Colonic mucosa (tissue), 4 donors: Measurements from ENCODE around the gene RNF11. TPM values are rescaled to one million over a fixed set of nuclear protein-coding genes. Genes with fewer than 3 reads are reported as not detected.

Experiments
- DNase-seq: peaks from one replicate; pipeline ENCODE4 v3.0.0-alpha.2; 2020
- H3K27ac ChIP-seq: fragments of 200-600 bp; one replicate; pipeline ENCODE4 v1.8.0; 2021
- H3K27me3 ChIP-seq: fragments of 200-600 bp; one replicate; pipeline ENCODE4 v1.8.0; 2021
- H3K36me3 ChIP-seq: fragments of 200-600 bp; one replicate; pipeline ENCODE4 v1.8.0; 2021
- H3K4me1 ChIP-seq: fragments of 200-600 bp; one replicate; pipeline ENCODE4 v1.8.0; 2021; ENCODE audit warnings: mild to moderate bottlenecking
- H3K4me3 ChIP-seq: fragments of 200-600 bp; one replicate; pipeline ENCODE4 v1.8.0; 2021
- H3K9ac ChIP-seq, 2 donors: one replicate each; pipeline ENCODE4 v1.7.0; 2013; ENCODE audit warnings: control low read depth in 2 of 2, low read depth in 2 of 2, low read length in 2 of 2
- H3K9me3 ChIP-seq: fragments of 200-600 bp; one replicate; pipeline ENCODE4 v1.8.0; 2021
- CTCF ChIP-seq: fragments of 200-600 bp; IDR thresholded peaks from one replicate; pipeline ENCODE4 v1.8.0; 2022; ENCODE audit warnings: antibody characterized with exemption, mild to moderate bottlenecking
- intact Hi-C: fragments of 100-400 bp; cut with DNase I; formaldehyde crosslinking; loops from one replicate; pipeline ENCODE4 v1.14.1; 2022
- total RNA-seq, 2 donors: library from RNA; stranded (reverse); fragmentation: NEBNext Ultra II Directional in 1 of 2; extraction: Animal tissue kit (Norgen Biotek cat#: 25700) in 1 of 2; gene quantifications; one replicate each; pipeline ENCODE4 v1.2.1, GENCODE V29; 2021
- donor health status: healthy.
- donor health status: DM: no; HTN: no; CAD: no.
- donor health status: DM: no; HTN: no; CAD: no.

Gene RNF11
- total RNA-seq, 2 donors from 2014 or later, result 46.8 to 104 TPM

GRCh38 chr1:51322417-51323101 lies 86.5 kb downstream of the RNF11 start:
- Histone ChIP-seq H3K36me3 (no peaks in the 10 kb centered on the region), H3K27me3 (no peaks in the 10 kb centered on the region), H3K4me1 (peaks cover 7% of the 10 kb centered on the region), H3K4me3 (no peak overlapping the region), H3K9me3 (no peaks in the 10 kb centered on the region), H3K27ac (peak overlapping the region; percentile 47), H3K9ac (no peak overlapping the region)
- TF ChIP-seq CTCF, result no peak
- DNase-seq, result no peak
- intact Hi-C loops, result no loop called here

Other genes starting within 250 kb of the RNF11 start
- not detected for gene C1orf185, start 134.0 kb upstream of the RNF11 start, total RNA-seq
- 100 to 1,000 TPM in 1 of 2 donors, 10 to 100 TPM in 1; 95.2 to 148 TPM for gene TTC39A, start 94.3 kb downstream of the RNF11 start, total RNA-seq